HG02973 (cell line): Measurements from ENCODE around the gene GPX4.

Source experiments
- ATAC-seq: cut with Tn5 transposase; IDR thresholded peaks from one replicate; pipeline ENCODE4 v1.9.1; 2021; ENCODE audit warnings: moderate library complexity; ENCODE audit not compliant: unreplicated experiment

GPX4 gene

GRCh38 chr19:1084024-1084868 lies 19.5 kb upstream of the GPX4 start:
- no peak for ATAC-seq

- no peak for ATAC-seq
Observed at GRCh38 chr19:1085053-1085658, 18.6 kb upstream of the GPX4 start.

DNA sequence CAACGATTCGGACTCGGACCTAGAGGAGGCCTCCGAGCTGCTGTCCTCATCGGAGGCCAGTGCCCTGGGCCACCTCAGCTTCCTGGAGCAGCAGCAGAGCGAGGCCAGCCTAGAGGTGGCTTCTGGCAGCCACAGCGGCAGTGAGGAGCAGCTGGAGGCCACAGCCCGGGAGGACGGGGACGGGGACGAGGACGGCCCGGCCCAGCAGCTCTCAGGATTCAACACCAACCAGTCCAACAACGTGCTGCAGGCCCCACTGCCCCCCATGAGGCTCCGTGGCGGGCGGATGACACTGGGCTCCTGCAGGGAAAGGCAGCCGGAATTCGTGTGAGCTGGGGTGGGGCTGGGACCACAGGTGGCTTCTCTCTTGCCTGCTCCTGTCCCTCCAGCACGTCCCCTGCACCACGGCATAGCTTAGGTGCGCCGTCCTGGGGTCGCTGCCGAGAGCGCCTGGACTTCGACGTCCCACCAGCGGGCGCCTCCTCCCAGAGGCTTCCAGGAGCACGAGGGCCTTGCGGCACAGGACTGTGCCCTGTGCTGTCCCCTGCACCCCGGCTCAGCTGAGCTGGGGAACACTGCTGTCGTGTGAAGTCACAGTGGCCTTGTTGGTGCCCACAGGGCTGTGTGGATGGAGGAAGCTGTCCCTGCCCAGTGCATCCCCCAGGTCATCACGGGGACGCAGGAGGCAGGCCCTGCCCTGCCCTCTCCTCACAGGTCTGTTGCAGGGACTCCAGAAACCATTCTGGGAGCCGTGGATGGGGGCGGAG lies 17.9 kb upstream of the GPX4 start:
- ATAC-seq: no peak

- ATAC-seq: no peak
Observed at GRCh38 chr19:1086613-1087012, 17.2 kb upstream of the GPX4 start.

DNA sequence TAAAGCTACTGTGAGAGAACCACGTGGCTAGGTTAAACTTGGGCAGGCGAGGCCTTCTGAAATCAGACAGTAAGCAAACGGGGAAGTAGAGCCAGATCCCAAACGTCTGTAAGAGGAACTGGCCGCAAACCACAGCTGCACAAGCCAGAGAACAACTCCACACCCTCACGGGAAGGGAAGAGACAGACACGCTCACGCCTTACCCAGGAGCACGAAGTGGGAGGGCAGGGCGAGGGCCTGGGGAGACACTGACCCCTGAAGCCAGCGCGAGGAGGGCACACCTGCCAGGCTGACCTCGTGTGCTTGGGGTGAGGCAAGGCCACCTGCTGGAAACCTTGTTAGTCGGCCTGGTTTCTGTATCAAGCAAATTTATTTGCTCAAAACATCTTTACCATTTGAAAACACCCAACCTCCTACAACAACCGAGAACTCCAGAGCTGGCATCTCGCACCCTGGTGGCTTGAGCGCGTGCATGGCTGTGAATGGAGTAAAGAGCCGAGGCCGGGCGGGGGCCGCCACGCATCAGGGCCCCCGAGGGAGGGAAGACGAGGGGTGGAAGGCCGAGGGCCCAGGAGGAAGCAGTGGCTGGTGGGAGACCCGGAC lies 15.9 kb upstream of the GPX4 start:
- no peak for ATAC-seq

DNA sequence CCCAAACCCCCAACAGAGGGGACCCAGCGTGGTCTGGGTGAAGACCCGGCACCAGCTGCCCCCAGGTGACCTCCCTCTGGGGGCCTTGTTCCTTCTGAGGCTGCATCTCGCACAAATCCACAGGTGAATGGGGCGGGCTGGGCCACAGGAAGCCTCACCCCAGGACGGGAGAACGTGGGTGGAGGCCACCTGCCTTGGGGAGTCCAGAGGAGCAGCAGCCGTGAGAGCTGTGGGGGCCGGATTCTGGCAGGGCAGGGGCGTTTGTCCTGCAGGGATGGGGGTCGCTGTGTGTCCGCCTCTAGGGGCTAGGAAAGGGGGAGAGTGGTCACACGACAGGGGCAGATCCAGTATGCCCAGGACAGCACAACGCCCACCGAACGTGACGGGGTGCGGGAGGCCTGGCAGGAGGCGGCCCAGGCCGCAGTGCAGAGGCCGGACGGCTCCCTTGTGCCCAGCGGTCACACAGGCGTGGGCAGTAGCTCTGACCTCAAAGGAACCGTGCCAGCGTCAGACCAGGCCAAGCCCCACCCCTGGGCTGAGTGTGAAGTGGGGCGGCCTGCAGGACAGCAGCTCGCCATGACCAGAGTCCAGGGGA lies 15.3 kb upstream of the GPX4 start:
- no peak for ATAC-seq

DNA sequence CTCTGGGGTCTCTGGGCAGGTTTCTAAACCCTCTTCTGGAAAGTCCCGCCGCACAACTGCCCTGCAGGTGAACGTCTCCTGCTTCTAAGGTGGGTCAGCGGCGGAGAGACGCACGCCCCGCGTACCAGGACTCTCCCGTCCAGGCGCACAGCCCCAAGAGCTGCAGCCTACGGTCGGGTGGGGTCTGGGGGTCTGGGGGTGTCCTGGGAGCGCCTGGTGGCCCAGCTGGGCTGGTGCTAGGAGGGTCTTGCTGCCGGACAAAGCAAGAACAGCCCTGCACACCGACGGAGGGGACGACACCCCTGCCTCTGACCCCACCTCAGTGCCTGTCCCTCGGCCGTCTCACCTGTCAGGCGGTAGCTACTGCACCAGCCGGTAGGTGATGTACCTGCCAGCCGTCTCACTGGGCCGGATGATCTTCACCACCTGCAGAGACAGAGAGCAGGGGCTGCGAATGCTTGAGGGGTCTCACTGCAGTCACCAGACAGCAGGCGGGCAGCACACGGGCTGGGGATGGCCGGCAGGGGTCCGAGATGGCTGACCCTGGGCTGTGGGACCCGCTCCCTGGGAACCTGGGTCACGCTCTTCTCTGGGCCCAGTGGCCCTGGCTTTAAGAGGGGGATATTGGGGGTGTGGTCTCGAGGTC lies 14.5 kb upstream of the GPX4 start:
- ATAC-seq: no peak

DNA sequence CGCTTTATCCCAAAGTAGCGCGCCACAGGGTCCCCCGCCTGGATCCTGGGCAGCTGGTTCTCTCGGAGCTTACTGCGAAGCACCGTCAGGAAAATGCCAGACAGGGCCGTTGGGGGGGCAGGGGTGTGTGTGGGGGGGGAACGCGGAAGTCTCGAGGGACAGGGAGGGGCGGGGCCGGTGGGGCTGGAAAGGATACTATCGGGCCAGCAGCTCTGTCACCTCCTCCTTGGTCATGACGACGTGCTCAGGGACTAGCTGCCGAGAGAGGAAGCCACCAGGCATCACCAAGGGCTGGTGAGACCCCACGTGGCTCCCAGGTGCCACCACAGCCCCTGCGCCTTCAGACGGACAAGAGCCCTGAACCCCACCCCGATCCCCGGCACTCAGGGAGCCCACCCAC lies 13.9 kb upstream of the GPX4 start:
- no peak for ATAC-seq

GRCh38 chr19:1090731-1091543 lies 12.9 kb upstream of the GPX4 start:
- ATAC-seq: no peak

- ATAC-seq: no peak
Observed at GRCh38 chr19:1091544-1092175, 12.1 kb upstream of the GPX4 start.

- ATAC-seq: no peak
Observed at GRCh38 chr19:1093330-1093729, 10.5 kb upstream of the GPX4 start.

GRCh38 chr19:1093811-1094553 lies 9.8 kb upstream of the GPX4 start:
- ATAC-seq: no peak

DNA sequence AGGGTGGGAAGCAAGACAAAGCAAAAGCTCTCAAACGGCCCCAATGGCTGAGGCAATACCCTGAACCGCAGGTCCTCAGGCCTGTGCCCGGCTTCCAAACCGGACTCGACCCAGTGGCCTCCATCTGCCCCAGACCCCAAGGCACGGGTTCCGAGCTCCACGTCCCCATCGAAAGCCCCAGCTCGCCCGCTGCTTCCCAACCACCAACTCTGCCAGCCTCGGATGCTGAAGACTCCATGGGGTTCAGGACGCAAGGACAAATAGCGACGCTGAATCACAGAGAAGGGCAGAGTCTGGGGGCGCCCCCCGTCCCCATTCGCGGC lies 9.2 kb upstream of the GPX4 start:
- ATAC-seq: no peak

DNA sequence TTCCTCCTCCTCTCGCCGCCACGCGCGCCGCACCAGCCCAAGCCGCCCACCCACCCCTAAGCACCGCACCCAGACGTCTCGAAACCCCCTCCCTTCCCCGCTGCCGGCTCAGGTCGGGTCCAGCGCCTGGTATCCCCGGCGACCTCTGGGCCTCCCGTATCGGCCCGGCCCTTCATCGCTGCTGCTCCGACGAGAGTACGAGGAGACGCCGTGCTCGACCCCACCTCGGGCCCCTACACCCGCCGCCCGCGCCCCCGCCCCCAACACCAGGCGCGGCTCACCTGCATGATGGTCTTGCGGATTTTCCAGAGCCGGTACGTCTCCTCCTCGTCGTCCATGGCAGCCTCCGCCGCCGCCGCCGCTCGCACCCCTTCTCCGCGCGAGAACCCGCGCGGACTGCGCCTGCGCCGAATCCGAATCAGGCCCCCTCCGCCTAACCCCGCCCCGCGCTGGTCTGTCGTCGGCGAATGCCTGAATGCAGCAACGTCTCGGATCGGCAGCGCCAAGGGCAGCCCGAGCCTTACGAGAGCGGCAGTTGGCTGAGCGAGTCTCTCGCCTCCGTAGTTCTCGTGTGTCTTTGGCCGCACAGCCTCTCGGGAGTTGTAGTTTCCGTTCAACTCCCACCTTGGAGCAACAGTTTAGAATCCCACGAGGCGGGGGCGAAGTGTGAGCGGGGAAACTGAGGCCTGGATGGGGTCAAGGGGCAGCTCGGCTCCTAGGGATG lies 8.7 kb upstream of the GPX4 start, which contains the start of gene POLR2E:
Gene POLR2E (minus strand): TSS at position 398 of the 724 bp plus-strand sequence. CDS start 60 bp downstream, at position 338.
- peak; percentile 79 for ATAC-seq

DNA sequence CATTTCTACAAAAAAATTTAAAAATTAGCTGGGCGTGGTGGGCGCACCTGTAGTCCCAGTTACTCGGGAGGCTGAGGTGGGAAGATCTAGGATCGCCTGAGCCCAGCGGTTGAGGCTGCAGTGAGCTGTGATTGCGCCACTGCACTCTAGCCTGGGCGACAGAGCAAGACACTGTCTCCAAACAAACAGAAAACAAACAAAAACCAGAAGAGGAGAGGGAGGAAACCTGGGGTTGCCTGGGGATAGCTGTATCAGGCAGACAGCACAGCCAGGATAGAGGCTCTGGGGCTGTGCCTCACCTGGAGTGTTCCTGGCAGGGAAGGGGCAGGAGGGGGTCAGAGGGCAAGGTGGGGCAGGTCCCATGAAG lies 6.0 kb upstream of the GPX4 start:
- no peak for ATAC-seq

DNA sequence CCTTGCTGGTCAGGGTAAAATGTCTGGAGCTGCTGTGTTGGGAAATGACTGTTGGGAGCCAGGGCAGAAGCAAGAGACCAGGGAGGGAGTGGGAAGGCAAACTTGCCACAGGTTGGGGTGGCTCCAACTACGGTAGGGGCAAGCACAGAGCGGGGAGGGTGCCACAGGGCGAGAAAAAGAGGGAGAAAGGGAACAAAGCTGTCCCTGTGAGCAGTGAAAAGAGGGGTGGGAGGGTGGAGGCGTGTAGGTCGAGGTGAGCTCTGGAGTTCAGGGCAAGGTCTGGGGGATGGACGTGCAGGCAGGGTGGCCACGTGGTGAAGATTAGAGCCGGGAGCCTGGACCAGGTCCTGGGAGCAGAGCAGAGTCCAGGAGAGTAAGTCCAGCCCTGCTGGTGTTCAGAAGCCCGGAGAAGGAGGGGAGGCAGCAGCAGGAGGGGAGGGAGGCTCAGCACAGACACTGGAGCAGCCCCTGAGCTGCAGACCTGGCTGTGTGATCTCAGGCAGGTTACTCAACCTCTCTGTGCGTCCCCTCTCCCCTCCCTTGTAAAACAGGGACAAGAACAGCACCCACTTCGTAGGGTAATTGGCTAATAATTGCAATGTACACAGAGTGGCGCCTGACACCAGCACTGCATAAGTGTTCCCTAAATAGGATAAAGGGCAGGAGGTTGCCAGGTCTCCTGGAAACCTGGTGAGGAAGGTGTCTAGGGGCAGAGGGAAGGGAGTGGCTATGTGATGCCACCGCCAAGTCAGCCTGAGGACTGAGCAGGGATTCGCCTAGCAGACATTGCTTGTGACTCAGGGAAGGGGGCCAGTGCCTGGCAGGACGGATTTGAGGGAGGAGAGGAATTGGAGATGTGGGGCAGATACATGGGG lies 5.4 kb upstream of the GPX4 start:
- no peak for ATAC-seq

DNA sequence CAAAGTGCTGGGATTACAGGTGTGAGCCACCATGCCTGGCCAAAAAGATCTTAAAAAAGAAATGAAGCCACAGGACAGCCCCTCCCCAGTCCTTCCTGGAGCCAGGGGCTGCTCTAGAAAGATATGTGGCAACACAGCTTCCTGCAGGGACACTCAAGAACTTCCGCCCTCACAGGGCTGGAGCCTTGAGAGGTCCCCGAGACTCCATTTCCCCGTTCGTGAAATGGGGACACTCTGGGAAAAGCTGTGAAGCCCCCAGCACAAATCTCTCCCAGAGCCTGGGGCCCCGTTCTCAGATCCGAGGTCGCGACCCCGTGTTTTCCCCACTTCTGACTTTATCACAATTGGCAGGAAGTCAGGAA lies 2.5 kb upstream of the GPX4 start:
- ATAC-seq: no peak
